H1 (cell line): ENCODE data around the gene DPEP2NB. TPM values are rescaled to one million over a fixed set of nuclear protein-coding genes. Genes with fewer than 3 reads are reported as not detected.

ENCODE experiments used
- BCL11A ChIP-seq, 2 experiments: IDR thresholded peaks; one replicate each; pipeline ENCODE4 v1.6.1; 2011; ENCODE audit warnings: low read depth in 2 of 2, low read length in 2 of 2, mild to moderate bottlenecking in 2 of 2
- CREB1 ChIP-seq: IDR thresholded peaks from 2 replicates; pipeline ENCODE4 v1.6.1; 2012; ENCODE audit warnings: inconsistent platforms
- EZH2 ChIP-seq: fragments of 200-600 bp; sonication (generic); IDR thresholded peaks from 2 replicates; pipeline ENCODE4 v1.7.1; 2012; ENCODE audit warnings: low read depth, mild to moderate bottlenecking, moderate library complexity, low read length, inconsistent platforms; ENCODE audit not compliant: severe bottlenecking
- SAP30 ChIP-seq: fragments of 300-600 bp; sonication (generic); IDR thresholded peaks from 2 replicates; pipeline ENCODE4 v1.7.1; 2012; ENCODE audit warnings: low read length, moderate library complexity, mild to moderate bottlenecking, inconsistent platforms; ENCODE audit not compliant: insufficient read depth, insufficient replicate concordance
- polyA plus RNA-seq, 7 experiments: library from polyadenylated mRNA; depleted of rRNA in 3 of 7; stranded (reverse) in 5 of 7; unstranded in 2 of 7; fragments of >200 nt in 5 of 7; fragments of 200-250 nt in 2 of 7; gene quantifications; 1 replicate in 5 of 7; 2 replicates in 1 of 7; 4 replicates in 1 of 7; pipeline versions ENCODE4 v1.2.1 to v1.2.3, GENCODE V29; 2011 to 2013; ENCODE audit warnings: missing spikeins in 2 of 7, mixed read lengths in 2 of 7
- total RNA-seq: library from RNA; stranded (reverse); fragmentation: NEBNext Ultra II Directional; extraction: Animal tissue kit (Norgen Biotek cat#: 25700); gene quantifications from 2 replicates; pipeline ENCODE4 v1.2.1, GENCODE V29; 2021

The DPEP2NB gene
- total and polyA plus RNA-seq, 2 of the 8 experiments (the other 6 are each of a cell fraction or from before 2014, with no cell fraction given), result not detected

GRCh38 chr16:67999985-68000384, 15.7 kb downstream of the DPEP2NB start (continued):
- TF ChIP-seq SAP30 (no peak), EZH2 (no peak), CREB1 (no peak), BCL11A (IDR thresholded peaks at IDR 0.05; ENCODE audit: low read depth in 2 of 2, low read length in 2 of 2) (no peak)
